ENCODE measurements around the gene MARCKS.

MARCKS gene

GRCh38 chr6:113829696-113830045 is 27.5 kb upstream of the MARCKS start:
- TF ChIP-seq CTCF (IDR thresholded peaks at IDR 0.05; ENCODE audit: borderline replicate concordance, control extremely low read depth, extremely low read depth, insufficient read depth, missing control alignments), result no peak
- no peak for DNase-seq (ENCODE audit: low spot score)
- in situ Hi-C loops (cut with MboI; ENCODE audit: low sequenced_read_pairs, unreplicated experiment), result no loop called here

DNA sequence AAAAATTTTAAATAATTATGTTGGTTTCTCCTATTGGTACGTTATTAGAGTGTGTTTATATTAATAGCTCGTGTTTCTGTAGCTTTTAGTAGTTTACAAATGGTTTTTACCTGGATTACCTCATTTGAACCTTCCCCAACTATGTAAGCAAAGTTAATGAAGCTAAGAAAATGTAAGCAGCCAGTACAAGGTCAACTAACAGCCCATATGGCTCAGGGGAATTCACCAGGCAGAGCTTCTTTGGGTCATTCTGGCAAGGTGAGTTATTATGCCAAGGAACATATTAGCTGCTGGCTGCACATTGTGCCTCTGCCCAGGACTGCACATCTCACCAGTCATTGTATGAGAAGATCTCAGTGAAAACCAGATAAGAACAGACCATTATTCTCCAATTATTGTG is 27.0 kb upstream of the MARCKS start:
- no peak for DNase-seq (ENCODE audit: low spot score)
- in situ Hi-C loops (cut with MboI; ENCODE audit: low sequenced_read_pairs, unreplicated experiment), result no loop called here
- TF ChIP-seq CTCF (IDR thresholded peaks at IDR 0.05; ENCODE audit: borderline replicate concordance, control extremely low read depth, extremely low read depth, insufficient read depth, missing control alignments), result no peak

- no peak for DNase-seq (ENCODE audit: low spot score)
These were observed 23.6 kb upstream of the MARCKS start for GRCh38 chr6:113833537-113833936.

GRCh38 chr6:113837170-113837569 is 20.0 kb upstream of the MARCKS start:
- TF ChIP-seq CTCF (IDR thresholded peaks at IDR 0.05; ENCODE audit: borderline replicate concordance, control extremely low read depth, extremely low read depth, insufficient read depth, missing control alignments), result no peak
- in situ Hi-C loops (cut with MboI; ENCODE audit: low sequenced_read_pairs, unreplicated experiment), result no loop called here
- no peak for DNase-seq (ENCODE audit: low spot score)

More at GRCh38 chr6:113833537-113833936, 23.6 kb upstream of the MARCKS start:
- TF ChIP-seq CTCF (IDR thresholded peaks at IDR 0.05; ENCODE audit: borderline replicate concordance, control extremely low read depth, extremely low read depth, insufficient read depth, missing control alignments), result no peak
- in situ Hi-C loops (cut with MboI; ENCODE audit: low sequenced_read_pairs, unreplicated experiment), result no loop called here

GRCh38 chr6:113842165-113842564 is 15.0 kb upstream of the MARCKS start:
- in situ Hi-C loops (cut with MboI; ENCODE audit: low sequenced_read_pairs, unreplicated experiment), result no loop called here
- DNase-seq (ENCODE audit: low spot score), result no peak
- TF ChIP-seq CTCF (IDR thresholded peaks at IDR 0.05; ENCODE audit: borderline replicate concordance, control extremely low read depth, extremely low read depth, insufficient read depth, missing control alignments), result no peak

DNA sequence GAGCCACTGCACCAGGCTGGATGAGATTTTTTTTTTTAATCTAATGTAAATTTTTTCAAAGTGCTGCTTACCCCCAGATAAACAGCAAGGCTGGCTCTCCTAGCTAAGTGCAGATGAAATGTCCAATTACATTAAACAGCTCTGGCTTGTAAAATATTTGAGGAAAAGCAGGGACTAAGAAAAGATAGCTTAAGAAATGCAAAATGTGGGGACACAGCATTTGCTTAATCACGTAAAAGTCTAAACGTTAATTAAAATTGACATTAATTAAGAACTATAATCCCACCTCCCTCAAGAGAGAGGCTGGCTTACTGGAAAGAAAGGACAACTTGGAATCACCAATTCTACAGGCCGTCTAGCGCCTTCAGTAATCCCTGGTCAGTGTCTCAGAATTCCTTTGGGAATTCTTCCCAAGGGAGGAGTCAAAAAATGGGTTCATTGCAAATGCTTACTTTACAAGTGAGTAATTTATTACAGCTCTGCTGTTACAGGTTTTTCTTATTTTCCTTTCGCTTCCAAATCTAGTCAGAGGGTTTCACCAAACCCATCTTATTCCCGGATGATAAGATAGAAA is 13.6 kb upstream of the MARCKS start:
- in situ Hi-C loops (cut with MboI; ENCODE audit: low sequenced_read_pairs, unreplicated experiment), result no loop called here
- TF ChIP-seq CTCF (IDR thresholded peaks at IDR 0.05; ENCODE audit: borderline replicate concordance, control extremely low read depth, extremely low read depth, insufficient read depth, missing control alignments), result no peak

DNA sequence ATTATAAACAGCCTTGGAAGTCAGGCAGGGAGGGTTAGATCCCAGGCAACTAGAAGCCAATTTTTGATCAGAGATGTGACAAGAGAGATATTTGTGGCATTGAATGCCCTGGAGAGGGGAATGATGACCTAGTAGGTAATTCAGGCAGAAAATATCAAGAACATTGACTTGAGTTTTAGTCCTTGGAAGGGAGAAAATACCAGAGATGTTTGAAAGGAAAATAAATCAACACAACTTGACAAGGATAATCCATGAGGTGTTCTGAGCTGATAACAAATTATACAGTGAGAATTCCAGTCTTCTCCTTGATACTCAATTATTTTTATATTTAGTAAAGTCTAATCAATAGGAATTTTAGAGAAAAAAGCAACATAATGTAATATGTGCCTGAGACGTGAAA is 10.6 kb upstream of the MARCKS start:
- TF ChIP-seq CTCF (IDR thresholded peaks at IDR 0.05; ENCODE audit: borderline replicate concordance, control extremely low read depth, extremely low read depth, insufficient read depth, missing control alignments), result no peak
- DNase-seq (ENCODE audit: low spot score), result no peak
- in situ Hi-C loops (cut with MboI; ENCODE audit: low sequenced_read_pairs, unreplicated experiment), result no loop called here

More for the DNA sequence above, 13.6 kb upstream of the MARCKS start:
- no peak for DNase-seq (ENCODE audit: low spot score)
